Smooth muscle cell (in vitro differentiated cells): Measurements from ENCODE around the gene ALDH3B1. TPM values are rescaled to one million over a fixed set of nuclear protein-coding genes. Genes with fewer than 3 reads are reported as not detected.

Experiments used
- DNase-seq: peaks from one replicate; lab custom pipeline; 2025; ENCODE audit not compliant: unreplicated experiment; lab: John Stamatoyannopoulos, UW
- H2AFZ ChIP-seq: fragments of 200-600 bp; sonication (generic); 2 replicates; pipeline ENCODE4 v1.6.0; 2016; ENCODE audit warnings: antibody characterized with exemption, low read depth, mild to moderate bottlenecking
- H3F3A ChIP-seq: fragments of 200-600 bp; sonication (generic); 2 replicates; pipeline ENCODE4 v1.6.0; 2017; ENCODE audit warnings: antibody characterized with exemption, low read depth
- H3K27ac ChIP-seq: fragments of 200-600 bp; sonication (generic); 2 replicates; pipeline ENCODE4 v1.5.1; 2016; ENCODE audit warnings: low read depth, mild to moderate bottlenecking
- H3K27me3 ChIP-seq: fragments of 200-600 bp; sonication (generic); 2 replicates; pipeline ENCODE4 v1.6.1; 2016; ENCODE audit warnings: low read depth, mild to moderate bottlenecking
- H3K36me3 ChIP-seq: fragments of 200-600 bp; sonication (generic); 2 replicates; pipeline ENCODE4 v1.5.1; 2016; ENCODE audit warnings: low read depth
- H3K4me1 ChIP-seq: fragments of 200-600 bp; sonication (generic); 2 replicates; pipeline ENCODE4 v1.5.1; 2016; ENCODE audit warnings: low read depth
- H3K4me2 ChIP-seq: fragments of 200-600 bp; sonication (generic); 2 replicates; pipeline ENCODE4 v1.6.0; 2016; ENCODE audit warnings: mild to moderate bottlenecking
- H3K4me3 ChIP-seq: fragments of 200-600 bp; sonication (generic); 2 replicates; pipeline ENCODE4 v1.5.1; 2016; ENCODE audit warnings: mild to moderate bottlenecking
- H3K79me2 ChIP-seq: fragments of 200-600 bp; sonication (generic); 2 replicates; pipeline ENCODE4 v1.6.0; 2016; ENCODE audit warnings: low read depth, mild to moderate bottlenecking
- H3K9ac ChIP-seq: fragments of 200-600 bp; sonication (generic); 2 replicates; pipeline ENCODE4 v1.6.0; 2016; ENCODE audit warnings: low read depth
- H3K9me3 ChIP-seq: fragments of 200-600 bp; sonication (generic); replicated peaks from 2 replicates; pipeline ENCODE4 v1.5.1; 2016; ENCODE audit warnings: low read depth
- H4K20me1 ChIP-seq: fragments of 200-600 bp; sonication (generic); 2 replicates; pipeline ENCODE4 v1.6.0; 2016; ENCODE audit warnings: low read depth
- CTCF ChIP-seq: fragments of 200-600 bp; sonication (generic); IDR thresholded peaks from 2 replicates; pipeline ENCODE4 v1.5.1; 2017; ENCODE audit warnings: borderline replicate concordance, mild to moderate bottlenecking, antibody characterized with exemption; ENCODE audit not compliant: insufficient read depth, poor library complexity, severe bottlenecking
- WGBS: methylation state at CpG from one replicate; pipeline ENCODE4 v1.1.7; 2016; ENCODE audit warnings: low lambda C conversion rate; 5-methylcytosine and 5-hydroxymethylcytosine counted together
- polyA plus RNA-seq: library from polyadenylated mRNA; unstranded; fragments of >200 nt; fragmentation: Nextera tagmentation; extraction: Ambion mirVana; gene quantifications from 2 replicates; pipeline ENCODE4 v1.2.1, GENCODE V29; 2016
- total RNA-seq: library from RNA; depleted of rRNA; stranded (reverse); fragments of >200 nt; gene quantifications from 2 replicates; pipeline ENCODE4 v1.2.3, GENCODE V29; 2014

The ALDH3B1 gene
- total and polyA plus RNA-seq, 2 experiments from 2014 or later = 8.8 to 9.9 TPM

GRCh38 chr11:67999201-67999629 lies 10.9 kb upstream of the ALDH3B1 start:
- Histone ChIP-seq H3K4me2 (no peak overlapping the region), H4K20me1 (no peaks in the 10 kb centered on the region), H2AFZ (no peak overlapping the region), H3F3A (no peaks in the 10 kb centered on the region), H3K4me1 (peaks cover 4% of the 10 kb centered on the region), H3K9ac (no peak overlapping the region), H3K79me2 (no peaks in the 10 kb centered on the region), H3K4me3 (no peak overlapping the region), H3K27me3 (no peaks in the 10 kb centered on the region), H3K9me3 (no peaks in the 10 kb centered on the region), H3K27ac (no peak overlapping the region), H3K36me3 (no peaks in the 10 kb centered on the region)
- WGBS = 97% methylated on average over 13 of the region's 13 CpGs
- DNase-seq = no peak
- no peak for TF ChIP-seq CTCF

GRCh38 chr11:67999704-68000103 lies 10.4 kb upstream of the ALDH3B1 start:
- Histone ChIP-seq H3K4me1 (peaks cover 4% of the 10 kb centered on the region), H3K36me3 (no peaks in the 10 kb centered on the region), H3K27me3 (no peaks in the 10 kb centered on the region), H2AFZ (no peak overlapping the region), H3K9ac (no peak overlapping the region), H3K9me3 (no peaks in the 10 kb centered on the region), H3K27ac (no peak overlapping the region), H3K4me2 (no peak overlapping the region), H3F3A (no peaks in the 10 kb centered on the region), H4K20me1 (no peaks in the 10 kb centered on the region), H3K4me3 (no peak overlapping the region), H3K79me2 (no peaks in the 10 kb centered on the region)
- TF ChIP-seq CTCF = no peak
- DNase-seq = no peak
- WGBS = 96% methylated on average over 5 of the region's 5 CpGs

- no peak overlapping the region for H3K4me2 ChIP-seq
- no peak overlapping the region for H3K9ac ChIP-seq
- no peak for TF ChIP-seq CTCF
- no peaks in the 10 kb centered on the region for H3K36me3 ChIP-seq
- H3K4me3 ChIP-seq = no peak overlapping the region
- H3K27me3 ChIP-seq = no peaks in the 10 kb centered on the region
- DNase-seq = no peak
- H3K9me3 ChIP-seq = no peaks in the 10 kb centered on the region
- H3F3A ChIP-seq = no peaks in the 10 kb centered on the region
- H3K27ac ChIP-seq = no peak overlapping the region
- no peak overlapping the region for H2AFZ ChIP-seq
- H3K79me2 ChIP-seq = no peaks in the 10 kb centered on the region
- peaks cover 4% of the 10 kb centered on the region for H3K4me1 ChIP-seq
- no peaks in the 10 kb centered on the region for H4K20me1 ChIP-seq
- 83% methylated on average over 9 of the region's 9 CpGs for WGBS
These were observed 7.6 kb upstream of the ALDH3B1 start for GRCh38 chr11:68002575-68002937.
